Measurements from ENCODE around the gene MYL12B.
"Not testable (repeated sequence)": the region's sequence is repeated elsewhere in the genome, so short reads cannot be mapped to it uniquely, and the experiment has no call there.

Gene MYL12B

DNA sequence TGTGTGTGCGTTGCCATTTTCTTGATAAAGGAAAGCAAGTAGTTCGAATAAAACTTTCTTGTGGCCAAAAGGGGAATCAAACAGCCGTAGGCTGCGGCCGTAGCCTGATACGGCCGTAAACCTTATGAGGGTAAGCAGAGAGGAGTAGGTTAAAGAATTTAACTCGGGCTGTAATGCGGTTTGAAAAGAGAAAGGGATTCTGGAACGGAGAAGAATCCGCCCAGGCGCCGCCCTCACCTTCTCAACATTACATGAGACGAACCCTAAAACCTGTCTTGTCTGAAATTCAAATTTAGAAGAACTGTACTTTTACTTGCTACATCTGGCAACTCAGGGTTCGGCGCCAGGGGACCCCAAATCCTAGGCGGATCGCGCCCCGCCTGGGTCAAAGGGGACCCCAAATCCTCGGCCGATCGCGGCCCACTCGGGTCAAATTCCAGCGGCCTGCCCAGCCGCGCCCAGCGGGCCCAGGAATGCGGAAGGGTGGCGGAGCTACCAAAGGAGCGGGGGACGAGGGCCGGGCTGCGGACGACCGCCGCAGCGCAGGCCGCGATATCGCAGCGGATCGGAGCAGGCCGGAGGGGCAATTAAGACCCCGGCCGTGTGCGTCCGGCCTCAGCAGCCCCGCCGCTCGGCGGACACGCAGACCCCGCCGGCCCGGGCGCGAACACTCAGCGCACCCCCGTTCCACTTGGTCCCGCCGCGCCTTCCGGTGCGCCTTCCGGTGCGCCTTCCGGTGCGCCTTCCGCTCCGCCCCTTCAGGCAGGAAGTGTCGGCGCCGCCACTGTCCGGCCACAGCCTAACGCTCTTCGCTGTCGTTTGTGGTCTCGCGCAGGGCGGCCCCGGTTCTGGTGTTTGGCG is at the start of gene MYL12B:
MYL12B (plus strand) TSS at position 761 of the 861 bp plus-strand sequence. CDS start 10,766 bp downstream, outside the sequence.
- DNase-seq (ENCODE audit: low read depth in 2 of 3, low spot score in 2 of 3) = peak; percentile 43 to 66 (median 56)

DNA sequence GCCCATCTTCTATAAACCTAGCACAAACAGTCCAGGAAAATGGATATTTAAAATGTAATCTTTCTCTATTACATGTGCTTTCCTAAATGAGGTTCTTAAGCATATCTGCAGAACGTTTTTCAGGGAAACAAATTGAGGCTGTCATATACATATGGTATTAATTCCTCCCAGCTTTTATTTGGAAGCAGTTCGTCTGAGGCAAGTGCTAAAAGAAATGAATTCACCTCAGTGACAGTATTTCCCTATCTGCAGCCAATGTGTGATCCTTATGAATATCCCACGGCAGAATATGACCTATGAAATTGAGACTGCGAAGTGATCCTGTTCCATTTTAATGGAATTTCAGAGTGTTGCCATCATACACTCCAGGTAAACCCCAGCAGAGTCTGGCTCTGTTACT is 49.3 kb upstream of the MYL12B start:
- no peak for DNase-seq (ENCODE audit: low read depth in 2 of 3, low spot score in 2 of 3)

DNA sequence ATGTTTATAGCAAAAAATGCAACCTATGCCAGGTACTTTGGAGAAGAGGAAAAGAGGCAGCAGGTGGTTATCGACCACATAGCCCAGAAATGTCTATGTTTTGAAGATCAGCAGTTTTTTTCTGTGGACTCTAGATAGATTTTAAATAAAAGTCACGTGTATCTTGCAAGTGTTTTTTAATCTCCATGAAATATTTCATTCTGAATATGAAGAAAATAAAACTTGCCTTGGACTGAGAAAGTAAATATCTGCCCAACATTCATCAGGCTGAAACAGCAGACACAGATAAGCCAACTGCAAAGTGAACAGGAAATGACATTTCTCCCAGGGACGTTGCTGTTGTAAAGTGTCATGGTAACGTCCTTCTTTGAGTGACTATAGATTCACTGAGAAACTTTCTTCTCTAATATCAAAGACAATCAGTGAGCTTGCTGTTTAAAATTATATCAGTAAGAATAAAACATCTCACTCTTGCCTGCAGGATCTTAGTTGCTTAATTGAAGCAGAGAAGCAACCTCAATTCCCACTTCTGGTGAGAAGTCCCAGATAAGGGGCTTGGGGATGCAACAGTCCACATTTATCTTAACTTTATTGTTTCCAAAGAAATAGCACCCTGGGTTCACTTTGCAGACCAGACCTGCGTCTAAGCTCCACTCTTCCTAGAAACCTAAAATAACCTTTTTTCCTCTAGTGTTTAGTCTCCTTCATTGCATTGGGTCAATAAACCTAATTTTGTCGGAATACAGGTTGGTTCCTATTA is 48.5 kb upstream of the MYL12B start:
- DNase-seq (ENCODE audit: low read depth in 2 of 3, low spot score in 2 of 3) = no peak

DNA sequence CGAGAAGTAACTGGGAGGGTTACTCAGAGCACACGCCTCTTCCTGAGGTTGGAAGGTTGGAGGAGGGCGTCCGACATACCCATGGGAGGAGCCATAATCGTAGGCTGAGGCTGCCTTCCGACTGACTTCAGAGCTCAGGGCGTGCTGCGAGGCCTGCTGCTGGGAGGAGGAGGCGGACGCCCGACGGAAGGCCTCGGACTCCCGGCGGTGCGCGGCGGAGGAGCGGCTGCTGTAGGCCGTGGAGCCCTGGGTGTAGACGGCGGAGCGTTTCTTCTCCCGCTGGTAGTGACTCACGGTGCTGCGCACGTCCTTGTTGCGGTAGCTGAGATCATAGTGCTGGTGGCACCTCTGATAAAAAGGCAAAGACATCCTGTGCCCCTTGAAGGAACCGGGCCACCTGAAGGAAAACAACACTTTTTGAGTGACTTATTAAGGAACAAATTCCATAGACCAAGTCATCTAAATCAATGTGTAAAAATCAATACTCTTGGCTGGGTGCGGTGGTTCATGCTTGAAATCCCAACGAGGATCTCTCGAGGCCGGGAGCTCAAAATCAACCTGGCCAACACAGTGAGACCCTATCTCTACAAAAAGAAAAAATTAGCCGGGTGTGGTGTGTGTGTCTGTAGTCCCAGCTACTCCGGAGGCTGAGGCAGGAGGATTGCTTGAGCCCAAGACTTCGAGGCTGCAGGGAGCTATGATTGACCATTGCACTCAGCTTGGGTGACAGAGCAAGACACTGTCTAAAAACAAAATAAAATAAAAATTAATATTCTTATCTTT is 46.9 kb upstream of the MYL12B start:
- no peak for DNase-seq (ENCODE audit: low read depth in 2 of 3, low spot score in 2 of 3)

DNA sequence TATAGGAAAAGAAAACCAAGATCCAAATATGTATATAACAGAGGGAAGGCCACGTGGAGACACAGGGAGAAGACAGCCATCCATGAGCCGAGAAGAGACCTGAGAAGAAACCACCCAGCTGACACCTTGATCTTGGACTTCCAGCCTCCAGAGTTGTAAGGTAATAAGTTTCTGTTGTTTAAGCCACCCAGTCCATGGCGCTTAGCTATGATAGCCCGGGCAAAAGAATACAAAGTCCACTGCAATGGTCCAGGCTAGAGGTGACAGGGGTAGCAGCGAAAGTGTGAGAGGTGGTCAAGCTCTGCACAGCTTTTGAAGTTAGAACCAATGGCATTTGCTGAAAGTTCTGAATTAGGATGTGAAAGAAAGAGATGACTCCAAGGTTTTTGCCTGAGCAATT is 44.9 kb upstream of the MYL12B start:
- DNase-seq (ENCODE audit: low read depth in 2 of 3, low spot score in 2 of 3) = no peak

GRCh38 chr18:3217948-3218647 is 43.8 kb upstream of the MYL12B start:
- DNase-seq (ENCODE audit: low read depth in 2 of 3, low spot score in 2 of 3) = no peak

- DNase-seq (ENCODE audit: low read depth in 2 of 3, low spot score in 2 of 3) = no peak
Observed at GRCh38 chr18:3218819-3219218, 43.1 kb upstream of the MYL12B start.

DNA sequence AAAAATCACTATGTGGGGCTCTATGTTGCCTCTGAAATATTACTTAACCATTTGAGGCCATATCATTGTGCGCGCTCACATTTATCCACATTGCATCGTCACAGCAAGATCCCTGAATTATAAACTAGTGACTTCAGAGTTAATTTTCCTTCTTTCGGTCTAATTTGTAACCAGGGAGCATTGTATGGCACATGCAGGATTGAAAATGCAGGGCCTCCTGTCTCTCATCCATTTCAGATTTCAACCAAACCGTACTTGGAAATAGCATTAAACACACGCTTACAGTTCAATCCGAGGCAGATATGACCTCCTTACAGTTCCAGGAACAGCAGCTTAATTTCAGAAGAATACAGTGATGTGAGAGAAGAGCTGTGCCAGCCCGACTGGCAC is 42.7 kb upstream of the MYL12B start:
- no peak for DNase-seq (ENCODE audit: low read depth in 2 of 3, low spot score in 2 of 3)

GRCh38 chr18:3219631-3220335 is 42.1 kb upstream of the MYL12B start, which contains the start of gene MYOM1:
TSS of gene MYOM1 (minus strand) at chr18:3219968. CDS start at chr18:3215223, 4,745 bp downstream.
- no peak for DNase-seq (ENCODE audit: low read depth in 2 of 3, low spot score in 2 of 3)

DNA sequence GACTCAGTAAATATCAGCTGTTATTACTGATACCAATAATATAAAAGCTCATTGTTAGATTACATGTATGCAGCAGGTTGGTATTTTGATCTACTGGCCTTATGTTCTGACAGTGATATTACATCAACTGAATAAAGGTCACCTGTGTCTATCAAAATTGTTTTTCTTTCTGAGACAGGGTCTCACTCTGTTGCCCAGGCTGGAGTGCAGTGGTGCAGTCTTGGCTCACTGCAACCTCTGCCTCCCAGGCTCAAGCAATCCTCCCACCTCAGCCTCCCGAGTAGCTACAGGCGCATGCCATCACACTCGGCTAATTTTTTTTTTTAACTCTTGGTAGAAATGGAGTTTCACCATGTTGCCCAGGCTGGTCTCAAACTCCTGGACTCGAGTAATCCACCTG is 41.1 kb upstream of the MYL12B start:
- DNase-seq (ENCODE audit: low read depth in 2 of 3, low spot score in 2 of 3) = not testable (repeated sequence)

GRCh38 chr18:3221496-3221895 is 40.4 kb upstream of the MYL12B start:
- DNase-seq (ENCODE audit: low read depth in 2 of 3, low spot score in 2 of 3) = no peak

DNA sequence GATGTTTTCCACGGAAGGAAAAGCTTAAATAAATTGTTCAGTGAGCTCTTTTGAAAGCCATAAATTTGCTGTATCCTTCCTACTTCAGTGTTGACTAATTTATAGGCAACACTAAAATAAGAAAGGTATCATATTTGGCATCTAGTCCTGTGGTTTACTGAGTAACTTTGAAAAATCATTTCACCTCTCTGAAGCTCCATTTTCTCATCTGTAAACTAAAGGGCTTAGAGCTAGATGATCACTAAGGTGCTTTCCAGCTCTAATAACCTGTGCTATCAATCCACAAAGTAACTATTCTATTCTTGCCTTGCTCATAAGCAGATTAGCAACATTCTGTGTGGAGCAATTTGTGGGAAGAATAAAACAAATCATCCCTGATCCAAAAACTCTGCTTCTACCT is 38.6 kb upstream of the MYL12B start:
- no peak for DNase-seq (ENCODE audit: low read depth in 2 of 3, low spot score in 2 of 3)

DNA sequence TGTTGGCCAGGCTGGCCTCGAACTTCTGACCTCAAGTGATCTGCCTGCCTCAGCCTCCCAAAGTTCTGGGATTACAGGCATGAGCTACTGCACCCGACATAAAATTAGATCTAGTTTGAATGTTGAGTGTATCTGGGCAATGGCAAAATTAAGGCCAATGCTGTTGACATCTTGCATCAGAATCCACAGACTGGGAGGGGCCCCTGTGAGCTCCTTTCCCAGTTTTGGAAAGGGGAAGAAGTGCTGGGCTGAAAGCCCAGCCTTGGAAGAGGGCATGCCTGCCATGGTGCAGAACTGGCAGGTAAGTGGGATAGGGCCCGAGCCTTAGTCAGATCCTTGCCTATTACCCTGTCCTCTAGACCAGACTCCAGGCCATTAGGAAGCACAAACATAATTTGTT is 37.7 kb upstream of the MYL12B start:
- DNase-seq (ENCODE audit: low read depth in 2 of 3, low spot score in 2 of 3) = no peak

DNA sequence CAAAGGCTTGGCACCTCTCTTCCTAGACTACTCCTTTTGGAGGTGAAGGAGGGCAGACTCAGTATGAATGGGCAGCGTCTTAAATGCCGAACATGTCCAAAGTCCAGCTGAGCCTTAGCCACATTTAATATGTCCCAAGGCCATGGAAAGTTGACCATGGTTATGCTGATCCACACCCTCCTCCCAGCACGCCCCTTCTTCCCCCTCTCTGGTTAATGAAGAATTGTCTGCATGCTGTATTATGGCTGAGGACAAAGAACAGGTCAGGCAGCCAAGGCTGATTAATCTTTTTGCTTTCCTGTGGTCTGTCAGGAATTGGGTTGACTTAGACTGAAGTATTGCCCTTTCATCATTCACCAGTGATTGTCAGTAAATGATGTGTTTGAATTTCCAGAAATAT is 36.3 kb upstream of the MYL12B start:
- DNase-seq (ENCODE audit: low read depth in 2 of 3, low spot score in 2 of 3) = no peak

DNA sequence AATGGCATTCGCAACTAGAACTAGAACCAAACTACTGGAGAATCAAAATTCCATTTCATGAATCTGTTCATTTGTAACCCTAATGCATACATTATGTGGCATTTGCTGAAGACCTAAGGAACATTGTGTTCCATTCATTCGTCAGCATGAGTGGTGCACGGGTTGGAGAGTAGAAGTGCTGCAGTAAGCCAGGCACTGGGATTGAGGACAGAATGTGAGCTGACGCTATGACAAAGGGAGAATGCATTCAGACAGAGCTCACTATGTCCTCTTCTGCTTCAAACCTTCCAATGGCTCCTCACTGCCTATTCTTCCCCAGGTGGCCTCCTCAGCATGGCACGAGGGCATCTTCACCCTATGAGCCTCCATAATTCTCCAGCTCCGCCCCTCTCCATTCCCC is 35.9 kb upstream of the MYL12B start:
- DNase-seq (ENCODE audit: low read depth in 2 of 3, low spot score in 2 of 3) = no peak

DNA sequence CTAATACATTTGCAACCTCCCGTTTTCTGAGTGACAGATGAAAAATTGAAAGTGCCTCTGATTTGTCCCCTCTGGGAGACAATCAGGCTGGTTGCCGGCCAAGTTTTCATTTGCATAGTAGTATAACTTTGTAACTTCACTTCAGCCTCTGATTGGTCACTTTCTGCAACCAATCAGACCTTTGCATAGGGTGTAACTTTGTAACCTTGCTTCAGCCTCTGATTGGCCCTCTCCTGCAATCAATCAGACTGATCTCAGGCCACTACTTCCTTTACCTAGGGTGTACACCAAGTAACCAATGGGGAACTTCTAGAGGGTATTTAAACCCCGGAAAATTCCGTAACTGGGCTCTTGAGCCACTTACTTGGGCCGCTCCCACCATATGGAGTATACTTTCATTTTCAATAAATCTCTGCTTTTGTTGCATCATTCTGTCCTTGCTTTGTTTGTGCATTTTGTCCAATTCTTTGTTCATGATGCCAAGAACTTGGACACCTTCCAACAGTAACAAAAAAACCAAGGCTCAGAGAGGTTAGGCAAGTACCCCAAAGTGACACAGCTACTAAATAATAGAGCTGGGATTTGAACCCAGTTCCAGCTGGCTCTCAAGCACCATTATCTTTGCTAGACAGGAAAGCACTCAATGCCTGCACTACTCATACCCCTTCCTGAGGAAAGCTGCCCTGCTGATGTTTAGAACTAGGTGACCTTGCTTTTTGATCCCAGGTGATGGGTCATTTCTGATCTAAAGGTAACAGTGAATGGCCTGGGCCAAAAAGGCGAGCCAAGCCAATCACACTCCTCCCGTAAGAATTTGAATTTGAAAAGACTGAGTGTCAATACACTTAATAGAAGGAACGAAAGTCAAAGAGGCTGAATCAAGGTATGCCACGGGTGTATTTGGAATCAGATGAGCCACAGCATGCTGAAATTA is 31.3 kb upstream of the MYL12B start:
- DNase-seq (ENCODE audit: low read depth in 2 of 3, low spot score in 2 of 3) = no peak

GRCh38 chr18:3233004-3233403 is 28.9 kb upstream of the MYL12B start:
- no peak for DNase-seq (ENCODE audit: low read depth in 2 of 3, low spot score in 2 of 3)

GRCh38 chr18:3233433-3234168 is 28.3 kb upstream of the MYL12B start:
- no peak for DNase-seq (ENCODE audit: low read depth in 2 of 3, low spot score in 2 of 3)
